ENCODE results near the gene TTC13. TPM values are rescaled to one million over a fixed set of nuclear protein-coding genes. Genes with fewer than 3 reads are reported as not detected.

Gene TTC13
- total RNA-seq, 1 experiment from 2014 or later = 20.2 TPM

DNA sequence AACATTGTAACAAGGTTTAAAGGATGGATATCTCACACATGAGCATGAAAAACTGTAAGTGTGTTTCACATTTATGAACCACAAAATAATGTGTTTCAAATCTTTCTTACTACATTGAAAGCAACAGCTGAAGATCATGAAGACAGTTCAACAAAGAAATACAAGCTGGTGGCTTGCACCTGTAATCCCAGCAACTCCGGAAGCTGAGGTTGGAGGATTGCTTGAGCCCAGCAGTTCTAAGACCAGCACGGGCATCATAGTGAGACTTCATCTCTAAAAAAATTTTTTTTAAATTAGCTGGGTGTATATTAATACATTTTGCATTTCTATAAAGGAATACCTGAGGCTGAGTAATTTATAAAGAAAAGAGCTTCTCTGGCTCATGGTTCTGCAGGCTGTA lies 83.2 kb downstream of the TTC13 start:
- Histone ChIP-seq H3F3A (ENCODE audit: low read length, unreplicated experiment) (no peaks in the 10 kb centered on the region), H3K4me2 (ENCODE audit: low read length) (no peak overlapping the region), H3K9me2 (replicated peaks; ENCODE audit: low read length) (no peaks in the 10 kb centered on the region), H3K79me2 (ENCODE audit: low read length) (no peaks in the 10 kb centered on the region), H3K9ac (ENCODE audit: low read length) (no peak overlapping the region), H3K27ac (ENCODE audit: low read length) (no peak overlapping the region), H3K27me3 (ENCODE audit: low read length) (peaks cover 20% of the 10 kb centered on the region), H3K4me3 (ENCODE audit: low read length) (no peak overlapping the region), H3K4me1 (ENCODE audit: insufficient read depth, low read length) (no peaks in the 10 kb centered on the region), H3K36me3 (ENCODE audit: low read depth, low read length) (no peaks in the 10 kb centered on the region), H3K9me3 (ENCODE audit: low read length) (no peaks in the 10 kb centered on the region), H4K20me1 (ENCODE audit: low read length) (no peaks in the 10 kb centered on the region), H2AFZ (ENCODE audit: low read length) (no peak overlapping the region)
- BruUV-seq (replicated peaks) = no TSS peak
- CTCF ChIA-PET = no interaction called here
- no peak for ATAC-seq
- intact Hi-C loops (cut with micrococcal nuclease) = no loop called here
- no peak for DNase-seq
- POLR2A ChIA-PET (ENCODE audit: unreplicated experiment) = no interaction called here
- TF ChIP-seq EZH2 (IDR thresholded peaks at IDR 0.05; ENCODE audit: low read length, unreplicated experiment) (no peak), EZH2phosphoT487 (IDR thresholded peaks at IDR 0.05; ENCODE audit: borderline replicate concordance, low read length) (no peak)
- TF ChIP-seq, protein P1, sequence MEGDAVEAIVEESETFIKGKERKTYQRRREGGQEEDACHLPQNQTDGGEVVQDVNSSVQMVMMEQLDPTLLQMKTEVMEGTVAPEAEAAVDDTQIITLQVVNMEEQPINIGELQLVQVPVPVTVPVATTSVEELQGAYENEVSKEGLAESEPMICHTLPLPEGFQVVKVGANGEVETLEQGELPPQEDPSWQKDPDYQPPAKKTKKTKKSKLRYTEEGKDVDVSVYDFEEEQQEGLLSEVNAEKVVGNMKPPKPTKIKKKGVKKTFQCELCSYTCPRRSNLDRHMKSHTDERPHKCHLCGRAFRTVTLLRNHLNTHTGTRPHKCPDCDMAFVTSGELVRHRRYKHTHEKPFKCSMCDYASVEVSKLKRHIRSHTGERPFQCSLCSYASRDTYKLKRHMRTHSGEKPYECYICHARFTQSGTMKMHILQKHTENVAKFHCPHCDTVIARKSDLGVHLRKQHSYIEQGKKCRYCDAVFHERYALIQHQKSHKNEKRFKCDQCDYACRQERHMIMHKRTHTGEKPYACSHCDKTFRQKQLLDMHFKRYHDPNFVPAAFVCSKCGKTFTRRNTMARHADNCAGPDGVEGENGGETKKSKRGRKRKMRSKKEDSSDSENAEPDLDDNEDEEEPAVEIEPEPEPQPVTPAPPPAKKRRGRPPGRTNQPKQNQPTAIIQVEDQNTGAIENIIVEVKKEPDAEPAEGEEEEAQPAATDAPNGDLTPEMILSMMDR (conservative IDR thresholded peaks at IDR 0.05; ENCODE audit: low read depth, low read length) = no peak

DNA sequence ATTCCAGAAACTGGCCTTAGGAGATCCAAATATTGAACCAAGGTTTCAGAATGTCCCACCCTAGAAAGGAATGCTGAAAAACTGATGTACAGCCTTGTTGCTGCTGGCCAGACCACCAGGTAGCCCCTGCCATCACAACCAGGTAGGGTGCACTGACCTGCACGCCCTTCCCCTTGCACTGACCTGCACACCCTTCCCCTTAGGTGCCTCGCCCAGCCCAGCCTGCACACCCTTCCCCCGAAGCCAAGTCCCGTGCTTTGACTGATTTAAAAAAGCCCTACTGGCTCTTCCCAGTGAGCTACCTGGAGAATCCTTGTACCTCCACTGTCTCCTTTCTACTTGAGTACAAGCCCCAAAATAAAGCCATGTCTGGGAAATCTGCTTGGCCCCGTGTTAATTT lies 84.0 kb downstream of the TTC13 start:
- H3K4me3 ChIP-seq (ENCODE audit: low read length) = no peak overlapping the region
- H3K27me3 ChIP-seq (ENCODE audit: low read length) = peaks cover 20% of the 10 kb centered on the region
- CTCF ChIA-PET = no interaction called here
- no peak overlapping the region for H2AFZ ChIP-seq (ENCODE audit: low read length)
- no peak overlapping the region for H3K4me2 ChIP-seq (ENCODE audit: low read length)
- H3K27ac ChIP-seq (ENCODE audit: low read length) = no peak overlapping the region
- H3K9me3 ChIP-seq (ENCODE audit: low read length) = no peaks in the 10 kb centered on the region
- intact Hi-C loops (cut with micrococcal nuclease) = no loop called here
- no peaks in the 10 kb centered on the region for H3K9me2 ChIP-seq (replicated peaks; ENCODE audit: low read length)
- H3K79me2 ChIP-seq (ENCODE audit: low read length) = no peaks in the 10 kb centered on the region
- BruUV-seq (replicated peaks) = no TSS peak
- H3K4me1 ChIP-seq (ENCODE audit: insufficient read depth, low read length) = no peaks in the 10 kb centered on the region
- POLR2A ChIA-PET (ENCODE audit: unreplicated experiment) = no interaction called here
- ATAC-seq (no peak), DNase-seq (no peak)
- no peaks in the 10 kb centered on the region for H3F3A ChIP-seq (ENCODE audit: low read length, unreplicated experiment)
- H3K36me3 ChIP-seq (ENCODE audit: low read depth, low read length) = no peaks in the 10 kb centered on the region
- H4K20me1 ChIP-seq (ENCODE audit: low read length) = no peaks in the 10 kb centered on the region
- H3K9ac ChIP-seq (ENCODE audit: low read length) = no peak overlapping the region
- TF ChIP-seq EZH2 (IDR thresholded peaks at IDR 0.05; ENCODE audit: low read length, unreplicated experiment) (no peak), EZH2phosphoT487 (IDR thresholded peaks at IDR 0.05; ENCODE audit: borderline replicate concordance, low read length) (no peak)
- TF ChIP-seq, protein P1 (conservative IDR thresholded peaks at IDR 0.05; ENCODE audit: low read depth, low read length) = no peak

DNA sequence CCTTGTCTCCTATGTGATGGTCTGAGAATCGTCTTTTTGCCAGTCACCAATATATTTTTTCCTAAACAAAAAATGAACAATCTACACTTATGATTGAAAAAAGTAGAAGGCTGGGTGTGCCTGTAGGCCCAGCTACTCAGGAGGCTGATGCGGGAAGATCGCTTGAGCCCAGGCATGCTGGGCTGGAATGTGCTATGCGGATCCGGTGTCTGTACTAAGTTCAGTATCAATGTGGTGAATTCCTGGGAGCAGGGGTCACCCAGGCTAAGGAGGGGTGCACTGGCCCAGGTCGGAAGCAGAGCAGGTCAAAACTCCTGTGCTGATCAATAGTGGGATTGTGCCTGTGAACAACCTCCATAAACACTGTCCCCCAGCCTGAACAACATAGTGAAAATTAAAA lies 84.6 kb downstream of the TTC13 start:
- intact Hi-C loops (cut with micrococcal nuclease) = no loop called here
- BruUV-seq (replicated peaks) = no TSS peak
- Histone ChIP-seq H3K27me3 (ENCODE audit: low read length) (peaks cover 20% of the 10 kb centered on the region), H3K4me3 (ENCODE audit: low read length) (no peak overlapping the region), H2AFZ (ENCODE audit: low read length) (no peak overlapping the region), H3K27ac (ENCODE audit: low read length) (no peak overlapping the region), H4K20me1 (ENCODE audit: low read length) (no peaks in the 10 kb centered on the region), H3K79me2 (ENCODE audit: low read length) (no peaks in the 10 kb centered on the region), H3F3A (ENCODE audit: low read length, unreplicated experiment) (no peaks in the 10 kb centered on the region), H3K36me3 (ENCODE audit: low read depth, low read length) (no peaks in the 10 kb centered on the region), H3K9me2 (replicated peaks; ENCODE audit: low read length) (no peaks in the 10 kb centered on the region), H3K9me3 (ENCODE audit: low read length) (no peaks in the 10 kb centered on the region), H3K4me1 (ENCODE audit: insufficient read depth, low read length) (no peaks in the 10 kb centered on the region), H3K9ac (ENCODE audit: low read length) (no peak overlapping the region), H3K4me2 (ENCODE audit: low read length) (no peak overlapping the region)
- ChIA-PET CTCF (no interaction called here), POLR2A (ENCODE audit: unreplicated experiment) (no interaction called here)
- DNase-seq (no peak), ATAC-seq (no peak)
- TF ChIP-seq EZH2phosphoT487 (IDR thresholded peaks at IDR 0.05; ENCODE audit: borderline replicate concordance, low read length) (no peak), EZH2 (IDR thresholded peaks at IDR 0.05; ENCODE audit: low read length, unreplicated experiment) (no peak)
- TF ChIP-seq, protein P1 (conservative IDR thresholded peaks at IDR 0.05; ENCODE audit: low read depth, low read length) = no peak
